ENCODE results near the gene MYO5A.
A peak's percentile ranks its signal among the peaks of the same experiment; 100 is the strongest.

DNA sequence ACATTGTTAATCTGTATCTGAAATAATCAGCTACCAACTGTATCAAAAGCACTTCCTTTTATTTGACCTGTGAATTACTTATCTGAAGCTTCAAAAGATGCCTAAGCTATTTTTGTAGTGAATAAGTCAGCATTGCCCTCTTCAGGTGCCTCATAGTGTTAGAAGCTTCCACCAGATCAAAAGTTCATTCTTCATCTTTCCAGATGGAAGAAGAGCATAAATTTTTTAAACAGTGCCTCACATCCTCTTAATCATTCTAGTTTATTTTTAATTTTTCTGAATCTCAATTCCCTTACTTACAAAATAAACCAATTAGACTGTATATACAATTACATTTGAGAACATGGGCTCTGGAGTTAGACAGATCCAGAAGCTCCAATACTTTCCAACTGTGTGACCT lies 65.0 kb downstream of the MYO5A start:
- TF ChIP-seq POLR2A (IDR thresholded peaks at IDR 0.05; ENCODE audit: low read length), result no peak
- TF ChIP-seq EP300 (IDR thresholded peaks at IDR 0.05), result no peak
- TF ChIP-seq, protein P1, sequence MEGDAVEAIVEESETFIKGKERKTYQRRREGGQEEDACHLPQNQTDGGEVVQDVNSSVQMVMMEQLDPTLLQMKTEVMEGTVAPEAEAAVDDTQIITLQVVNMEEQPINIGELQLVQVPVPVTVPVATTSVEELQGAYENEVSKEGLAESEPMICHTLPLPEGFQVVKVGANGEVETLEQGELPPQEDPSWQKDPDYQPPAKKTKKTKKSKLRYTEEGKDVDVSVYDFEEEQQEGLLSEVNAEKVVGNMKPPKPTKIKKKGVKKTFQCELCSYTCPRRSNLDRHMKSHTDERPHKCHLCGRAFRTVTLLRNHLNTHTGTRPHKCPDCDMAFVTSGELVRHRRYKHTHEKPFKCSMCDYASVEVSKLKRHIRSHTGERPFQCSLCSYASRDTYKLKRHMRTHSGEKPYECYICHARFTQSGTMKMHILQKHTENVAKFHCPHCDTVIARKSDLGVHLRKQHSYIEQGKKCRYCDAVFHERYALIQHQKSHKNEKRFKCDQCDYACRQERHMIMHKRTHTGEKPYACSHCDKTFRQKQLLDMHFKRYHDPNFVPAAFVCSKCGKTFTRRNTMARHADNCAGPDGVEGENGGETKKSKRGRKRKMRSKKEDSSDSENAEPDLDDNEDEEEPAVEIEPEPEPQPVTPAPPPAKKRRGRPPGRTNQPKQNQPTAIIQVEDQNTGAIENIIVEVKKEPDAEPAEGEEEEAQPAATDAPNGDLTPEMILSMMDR (IDR thresholded peaks at IDR 0.05), result peak; percentile 28; the same call in 2 of the 3 replicates
- no peak for TF ChIP-seq MYC (IDR thresholded peaks at IDR 0.05; ENCODE audit: borderline replicate concordance, low read length)
- TF ChIP-seq, protein P2, sequence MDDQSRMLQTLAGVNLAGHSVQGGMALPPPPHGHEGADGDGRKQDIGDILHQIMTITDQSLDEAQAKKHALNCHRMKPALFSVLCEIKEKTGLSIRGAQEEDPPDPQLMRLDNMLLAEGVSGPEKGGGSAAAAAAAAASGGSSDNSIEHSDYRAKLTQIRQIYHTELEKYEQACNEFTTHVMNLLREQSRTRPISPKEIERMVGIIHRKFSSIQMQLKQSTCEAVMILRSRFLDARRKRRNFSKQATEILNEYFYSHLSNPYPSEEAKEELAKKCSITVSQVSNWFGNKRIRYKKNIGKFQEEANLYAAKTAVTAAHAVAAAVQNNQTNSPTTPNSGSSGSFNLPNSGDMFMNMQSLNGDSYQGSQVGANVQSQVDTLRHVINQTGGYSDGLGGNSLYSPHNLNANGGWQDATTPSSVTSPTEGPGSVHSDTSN (IDR thresholded peaks at IDR 0.05), result no peak
- TF ChIP-seq RFX5 (IDR thresholded peaks at IDR 0.05), result no peak
